Measurements from ENCODE around the gene FBXW12. TPM values are rescaled to one million over a fixed set of nuclear protein-coding genes. Genes with fewer than 3 reads are reported as not detected.

The FBXW12 gene
- total RNA-seq, 1 donor from 2014 or later, result not detected

GRCh38 chr3:48406443-48407431, 34.7 kb downstream of the FBXW12 start:
- DNase-seq (ENCODE audit: extremely low read depth, low read depth, low spot score), result no peak

GRCh38 chr3:48407542-48408099, 35.6 kb downstream of the FBXW12 start:
- no peak for DNase-seq (ENCODE audit: extremely low read depth, low read depth, low spot score)

GRCh38 chr3:48408823-48409281, 36.8 kb downstream of the FBXW12 start:
- DNase-seq (ENCODE audit: extremely low read depth, low read depth, low spot score), result no peak

- no peak for DNase-seq (ENCODE audit: extremely low read depth, low read depth, low spot score)
These were observed 37.5 kb downstream of the FBXW12 start for GRCh38 chr3:48409291-48410201.

- no peak for DNase-seq (ENCODE audit: extremely low read depth, low read depth, low spot score)
These were observed 38.4 kb downstream of the FBXW12 start for GRCh38 chr3:48410205-48411040.

- no peak for DNase-seq (ENCODE audit: extremely low read depth, low read depth, low spot score)
These were observed 39.1 kb downstream of the FBXW12 start for GRCh38 chr3:48411041-48411588.

GRCh38 chr3:48411606-48412374, 39.8 kb downstream of the FBXW12 start:
- no peak for DNase-seq (ENCODE audit: extremely low read depth, low read depth, low spot score)

- no peak for DNase-seq (ENCODE audit: extremely low read depth, low read depth, low spot score)
These were observed 40.5 kb downstream of the FBXW12 start for GRCh38 chr3:48412375-48413001.

- no peak for DNase-seq (ENCODE audit: extremely low read depth, low read depth, low spot score)
These were observed 41.1 kb downstream of the FBXW12 start for GRCh38 chr3:48413086-48413485.

GRCh38 chr3:48413611-48414010, 41.6 kb downstream of the FBXW12 start:
- no peak for DNase-seq (ENCODE audit: extremely low read depth, low read depth, low spot score)

GRCh38 chr3:48414376-48415250, 42.6 kb downstream of the FBXW12 start:
- no peak for DNase-seq (ENCODE audit: extremely low read depth, low read depth, low spot score)

GRCh38 chr3:48415251-48415953, 43.4 kb downstream of the FBXW12 start:
- DNase-seq (ENCODE audit: extremely low read depth, low read depth, low spot score), result no peak

- DNase-seq (ENCODE audit: extremely low read depth, low read depth, low spot score), result no peak
These were observed 44.1 kb downstream of the FBXW12 start for GRCh38 chr3:48416091-48416505.

- no peak for DNase-seq (ENCODE audit: extremely low read depth, low read depth, low spot score)
These were observed 44.5 kb downstream of the FBXW12 start for GRCh38 chr3:48416546-48416945.

GRCh38 chr3:48417529-48418108, 45.6 kb downstream of the FBXW12 start:
- no peak for DNase-seq (ENCODE audit: extremely low read depth, low read depth, low spot score)

- DNase-seq (ENCODE audit: extremely low read depth, low read depth, low spot score), result no peak
These were observed 46.1 kb downstream of the FBXW12 start for GRCh38 chr3:48418140-48418539.

GRCh38 chr3:48418651-48419050, 46.6 kb downstream of the FBXW12 start:
- DNase-seq (ENCODE audit: extremely low read depth, low read depth, low spot score), result no peak

Data from glomerular endothelial cell (primary cell).